A673 (cell line): ENCODE results near the gene OR2H2. TPM values are rescaled to one million over a fixed set of nuclear protein-coding genes. Genes with fewer than 3 reads are reported as not detected.

Experiments used
- BruUV-seq: library from RNA; stranded (reverse); fragments of 400-500 nt; replicated peaks from 2 replicates; lab custom pipeline; 2021; lab: Mats Ljungman, UMichigan
- CTCF ChIA-PET: fragments of 300-600 bp; sonication (Branson Sonifier 250); formaldehyde crosslinking; loops from one replicate; lab custom pipeline; 2022; ENCODE audit warnings: antibody characterized with exemption; lab: Charles Lee
- POLR2A ChIA-PET: fragments of 300-600 bp; sonication (Branson Sonifier 250); formaldehyde crosslinking; loops from one replicate; lab custom pipeline; 2022; ENCODE audit warnings: antibody characterized with exemption; ENCODE audit not compliant: low non-redundant PET; lab: Charles Lee
- DNase-seq: peaks from one replicate; pipeline ENCODE4 v3.0.0-alpha.2; 2015; ENCODE audit warnings: low spot score
- H3K27ac ChIP-seq: fragments of 200-600 bp; sonication (generic); 2 replicates; pipeline ENCODE4 v1.5.1; 2016; ENCODE audit warnings: mixed run types, low read depth, mild to moderate bottlenecking, mixed read lengths, antibody characterized with exemption, low read length; ENCODE audit not compliant: poor library complexity, severe bottlenecking
- H3K27me3 ChIP-seq: fragments of 200-600 bp; sonication (generic); replicated peaks from 2 replicates; pipeline ENCODE4 v1.6.1; 2017; ENCODE audit warnings: mixed run types, low read depth, mild to moderate bottlenecking, mixed read lengths, antibody characterized with exemption, low read length; ENCODE audit not compliant: insufficient read depth, poor library complexity
- H3K36me3 ChIP-seq: fragments of 200-600 bp; sonication (generic); 2 replicates; pipeline ENCODE4 v1.6.1; 2016; ENCODE audit warnings: mixed run types, mild to moderate bottlenecking, mixed read lengths, antibody characterized with exemption, low read length; ENCODE audit not compliant: insufficient read depth, poor library complexity, severe bottlenecking
- H3K4me1 ChIP-seq: fragments of 200-600 bp; sonication (generic); 2 replicates; pipeline ENCODE4 v1.6.1; 2017; ENCODE audit warnings: mixed run types, mild to moderate bottlenecking, mixed read lengths, antibody characterized with exemption, low read length; ENCODE audit not compliant: insufficient read depth, poor library complexity, severe bottlenecking
- H3K4me3 ChIP-seq: fragments of 200-600 bp; sonication (generic); 2 replicates; pipeline ENCODE4 v1.5.1; 2016; ENCODE audit warnings: low read depth, mixed run types, mild to moderate bottlenecking, mixed read lengths, low read length; ENCODE audit not compliant: poor library complexity, severe bottlenecking
- H3K9me3 ChIP-seq: fragments of 200-600 bp; sonication (generic); 2 replicates; pipeline ENCODE4 v1.6.1; 2016; ENCODE audit warnings: mixed run types, low read depth, mild to moderate bottlenecking, mixed read lengths, antibody characterized with exemption, low read length; ENCODE audit not compliant: poor library complexity, severe bottlenecking
- EZH2 ChIP-seq: fragments of 200-600 bp; sonication (generic); IDR thresholded peaks from 2 replicates; pipeline ENCODE4 v1.6.1; 2017; ENCODE audit warnings: borderline replicate concordance, low read depth, mild to moderate bottlenecking, mixed read lengths, antibody characterized with exemption, low read length; ENCODE audit not compliant: poor library complexity, severe bottlenecking
- intact Hi-C: fragments of 100-400 bp; cut with micrococcal nuclease; formaldehyde crosslinking; loops from one replicate; pipeline ENCODE4 v1.10.0; 2022; ENCODE audit not compliant: unreplicated experiment
- total RNA-seq: library from RNA; stranded (reverse); gene quantifications from 2 replicates; pipeline ENCODE4 v1.2.3, GENCODE V29; 2021
- TF ChIP-seq, protein P1 (sequence below): fragments of 300-800, 200-600 bp; sonication (generic); conservative IDR thresholded peaks from 2 replicates; pipeline ENCODE4 v1.5.1; 2017; ENCODE audit warnings: low read depth, mild to moderate bottlenecking, antibody characterized with exemption, low read length, moderate library complexity, mixed read lengths

The OR2H2 gene
- total RNA-seq, 1 experiment from 2014 or later: not detected

DNA sequence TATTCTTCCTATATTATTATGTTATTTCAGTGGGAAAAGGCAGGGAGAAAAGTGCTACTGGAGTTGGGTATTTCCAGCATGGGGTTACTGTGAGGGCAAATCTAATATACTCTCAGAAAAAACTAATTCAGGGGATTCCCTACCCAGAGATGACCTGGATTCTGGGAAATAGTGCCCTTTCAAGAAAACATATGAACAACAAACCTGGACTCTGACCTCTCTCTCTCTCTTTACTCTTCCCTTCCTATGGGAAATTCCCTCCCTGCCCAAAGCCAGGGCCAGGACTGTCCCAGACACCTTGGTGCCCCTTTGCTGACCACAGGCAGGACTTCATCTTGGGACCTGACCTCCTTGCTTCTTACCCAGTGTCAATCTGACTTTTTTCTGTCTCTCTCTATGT is 23.8 kb upstream of the OR2H2 start:
- TF ChIP-seq EZH2: no peak
- TF ChIP-seq, protein P1, sequence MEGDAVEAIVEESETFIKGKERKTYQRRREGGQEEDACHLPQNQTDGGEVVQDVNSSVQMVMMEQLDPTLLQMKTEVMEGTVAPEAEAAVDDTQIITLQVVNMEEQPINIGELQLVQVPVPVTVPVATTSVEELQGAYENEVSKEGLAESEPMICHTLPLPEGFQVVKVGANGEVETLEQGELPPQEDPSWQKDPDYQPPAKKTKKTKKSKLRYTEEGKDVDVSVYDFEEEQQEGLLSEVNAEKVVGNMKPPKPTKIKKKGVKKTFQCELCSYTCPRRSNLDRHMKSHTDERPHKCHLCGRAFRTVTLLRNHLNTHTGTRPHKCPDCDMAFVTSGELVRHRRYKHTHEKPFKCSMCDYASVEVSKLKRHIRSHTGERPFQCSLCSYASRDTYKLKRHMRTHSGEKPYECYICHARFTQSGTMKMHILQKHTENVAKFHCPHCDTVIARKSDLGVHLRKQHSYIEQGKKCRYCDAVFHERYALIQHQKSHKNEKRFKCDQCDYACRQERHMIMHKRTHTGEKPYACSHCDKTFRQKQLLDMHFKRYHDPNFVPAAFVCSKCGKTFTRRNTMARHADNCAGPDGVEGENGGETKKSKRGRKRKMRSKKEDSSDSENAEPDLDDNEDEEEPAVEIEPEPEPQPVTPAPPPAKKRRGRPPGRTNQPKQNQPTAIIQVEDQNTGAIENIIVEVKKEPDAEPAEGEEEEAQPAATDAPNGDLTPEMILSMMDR: no peak
- no TSS peak for BruUV-seq
- Histone ChIP-seq H3K4me3 (no peak overlapping the region), H3K9me3 (no peaks in the 10 kb centered on the region), H3K36me3 (no peaks in the 10 kb centered on the region), H3K27me3 (peaks cover 79% of the 10 kb centered on the region), H3K27ac (no peak overlapping the region), H3K4me1 (no peaks in the 10 kb centered on the region)
- intact Hi-C loops: no loop called here
- ChIA-PET POLR2A (no interaction called here), CTCF (no interaction called here)
- DNase-seq: no peak

DNA sequence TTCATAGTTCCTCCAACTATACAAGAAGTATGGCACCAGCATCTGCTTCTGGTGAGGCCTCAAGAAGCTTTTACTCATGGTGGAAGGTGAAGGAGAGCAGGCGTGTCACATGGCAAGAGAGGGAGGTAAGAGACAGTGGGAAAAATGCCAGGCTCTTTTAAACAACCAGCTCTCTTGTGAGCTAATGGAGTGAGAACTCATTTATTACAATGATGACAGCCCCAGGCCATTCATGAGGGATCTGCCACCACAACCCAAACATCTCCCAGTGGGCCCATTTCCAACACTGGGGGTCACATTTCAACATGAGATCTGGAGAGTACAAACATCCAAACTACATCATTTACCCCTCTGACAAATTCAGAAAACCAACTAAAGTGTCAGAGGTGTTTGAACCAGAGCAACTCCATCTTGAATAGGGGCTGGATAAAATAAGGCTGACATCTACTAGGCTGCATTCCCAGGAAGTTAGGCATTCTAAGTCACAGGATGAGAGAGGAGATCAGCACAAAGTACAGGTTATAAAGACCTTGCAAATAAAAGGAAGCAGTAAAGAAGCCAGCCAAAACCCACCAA is 23.2 kb upstream of the OR2H2 start:
- Histone ChIP-seq H3K4me3 (no peak overlapping the region), H3K9me3 (no peaks in the 10 kb centered on the region), H3K27me3 (peaks cover 77% of the 10 kb centered on the region), H3K4me1 (no peaks in the 10 kb centered on the region), H3K27ac (no peak overlapping the region), H3K36me3 (no peaks in the 10 kb centered on the region)
- no TSS peak for BruUV-seq
- POLR2A ChIA-PET: no interaction called here
- TF ChIP-seq, protein P1: no peak
- DNase-seq: no peak
- CTCF ChIA-PET: no interaction called here
- intact Hi-C loops: no loop called here

DNA sequence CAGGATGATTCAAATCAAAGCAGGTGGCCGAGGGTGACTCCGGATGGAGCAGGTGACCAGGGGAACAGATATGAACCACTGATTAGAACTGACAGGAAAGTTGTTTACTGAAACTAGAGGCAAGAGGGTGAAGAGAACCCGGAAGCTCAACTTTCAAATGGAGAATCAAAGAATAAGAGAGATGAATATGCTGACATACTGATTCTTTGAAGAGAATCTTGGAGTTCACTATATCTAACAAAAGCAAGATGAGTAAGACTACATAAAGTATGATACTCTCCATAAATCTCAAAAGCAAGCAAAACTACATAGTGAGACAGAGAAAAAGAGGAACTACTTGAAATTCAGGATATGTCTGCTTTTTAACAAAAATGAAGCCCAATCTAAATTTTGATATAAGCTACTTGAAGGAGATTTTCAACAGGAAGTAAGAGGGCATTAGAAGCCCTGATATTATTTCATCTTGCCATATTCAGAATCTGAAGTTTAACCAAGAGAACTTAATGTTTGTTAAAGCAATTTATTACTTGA is 21.4 kb upstream of the OR2H2 start:
- intact Hi-C loops: no loop called here
- H3K9me3 ChIP-seq: no peaks in the 10 kb centered on the region
- peaks cover 80% of the 10 kb centered on the region for H3K27me3 ChIP-seq
- H3K27ac ChIP-seq: no peak overlapping the region
- H3K36me3 ChIP-seq: no peaks in the 10 kb centered on the region
- ChIA-PET CTCF (no interaction called here), POLR2A (no interaction called here)
- H3K4me1 ChIP-seq: no peaks in the 10 kb centered on the region
- TF ChIP-seq, protein P1: no peak
- TF ChIP-seq EZH2: no peak
- H3K4me3 ChIP-seq: no peak overlapping the region
- BruUV-seq: no TSS peak
- DNase-seq: no peak
